GM10266 (cell line): Measurements from ENCODE around the gene CASK.
"Not testable (repeated sequence)": the region's sequence is repeated elsewhere in the genome, so short reads cannot be mapped to it uniquely, and the experiment has no call there.

Source experiments
- DNase-seq: peaks from one replicate; pipeline ENCODE4 v3.0.0; 2012; ENCODE audit errors: extremely low spot score
- CTCF ChIP-seq: IDR thresholded peaks from 2 replicates; pipeline ENCODE4 v1.5.1; 2012; ENCODE audit warnings: mild to moderate bottlenecking, low read depth; ENCODE audit not compliant: control insufficient read depth, insufficient read depth; ENCODE audit errors: missing control alignments

The CASK gene

GRCh38 chrX:41629539-41629938, 293.8 kb downstream of the CASK start:
- no peak for DNase-seq
- no peak for TF ChIP-seq CTCF

GRCh38 chrX:41621222-41621723, 302.1 kb downstream of the CASK start:
- DNase-seq, result no peak
- TF ChIP-seq CTCF, result no peak

GRCh38 chrX:41619221-41619620, 304.1 kb downstream of the CASK start:
- DNase-seq, result no peak
- TF ChIP-seq CTCF, result no peak

- no peak for TF ChIP-seq CTCF
- no peak for DNase-seq
Observed at GRCh38 chrX:41616935-41617334, 306.4 kb downstream of the CASK start.

GRCh38 chrX:41616255-41616654, 307.1 kb downstream of the CASK start:
- no peak for TF ChIP-seq CTCF

GRCh38 chrX:41608244-41608643, 315.1 kb downstream of the CASK start:
- TF ChIP-seq CTCF, result no peak
- no peak for DNase-seq

More at GRCh38 chrX:41616255-41616654, 307.1 kb downstream of the CASK start:
- DNase-seq, result no peak

- no peak for DNase-seq
- no peak for TF ChIP-seq CTCF
Observed at GRCh38 chrX:41607264-41607832, 316.0 kb downstream of the CASK start.

GRCh38 chrX:41606057-41606456, 317.3 kb downstream of the CASK start:
- DNase-seq, result not testable (repeated sequence)
